Gastroesophageal sphincter (tissue), 3 donors: ENCODE measurements around the gene CD276.

Experiments
- EP300 ChIP-seq: sonication (generic); formaldehyde crosslinking; IDR thresholded peaks from one replicate; pipeline ENCODE4 v1.6.1; 2017; ENCODE audit warnings: antibody characterized with exemption, mild to moderate bottlenecking
- POLR2A ChIP-seq, 2 donors: fragments of 450-650 bp; IDR thresholded peaks; one replicate each; pipeline ENCODE4 v1.6.1; 2017; ENCODE audit warnings: antibody characterized with exemption in 2 of 2, mild to moderate bottlenecking in 2 of 2, moderate library complexity in 1 of 2
- POLR2AphosphoS5 ChIP-seq: sonication (generic); formaldehyde crosslinking; IDR thresholded peaks from one replicate; pipeline ENCODE4 v1.6.1; 2017; ENCODE audit warnings: antibody characterized with exemption
- TF ChIP-seq, protein P1 (sequence below), 4 experiments: fragments of 200-600 bp in 2 of 4; fragments of 450-650 bp in 2 of 4; sonication (generic) in 1 of 4; IDR thresholded peaks; one replicate each; pipeline ENCODE4 v1.5.1; 2017 to 2019; ENCODE audit warnings: antibody characterized with exemption in 4 of 4, mild to moderate bottlenecking in 2 of 4, moderate library complexity in 2 of 4

GRCh38 chr15:73752806-73753193 is 68.6 kb downstream of the CD276 start:
- TF ChIP-seq, protein P1, sequence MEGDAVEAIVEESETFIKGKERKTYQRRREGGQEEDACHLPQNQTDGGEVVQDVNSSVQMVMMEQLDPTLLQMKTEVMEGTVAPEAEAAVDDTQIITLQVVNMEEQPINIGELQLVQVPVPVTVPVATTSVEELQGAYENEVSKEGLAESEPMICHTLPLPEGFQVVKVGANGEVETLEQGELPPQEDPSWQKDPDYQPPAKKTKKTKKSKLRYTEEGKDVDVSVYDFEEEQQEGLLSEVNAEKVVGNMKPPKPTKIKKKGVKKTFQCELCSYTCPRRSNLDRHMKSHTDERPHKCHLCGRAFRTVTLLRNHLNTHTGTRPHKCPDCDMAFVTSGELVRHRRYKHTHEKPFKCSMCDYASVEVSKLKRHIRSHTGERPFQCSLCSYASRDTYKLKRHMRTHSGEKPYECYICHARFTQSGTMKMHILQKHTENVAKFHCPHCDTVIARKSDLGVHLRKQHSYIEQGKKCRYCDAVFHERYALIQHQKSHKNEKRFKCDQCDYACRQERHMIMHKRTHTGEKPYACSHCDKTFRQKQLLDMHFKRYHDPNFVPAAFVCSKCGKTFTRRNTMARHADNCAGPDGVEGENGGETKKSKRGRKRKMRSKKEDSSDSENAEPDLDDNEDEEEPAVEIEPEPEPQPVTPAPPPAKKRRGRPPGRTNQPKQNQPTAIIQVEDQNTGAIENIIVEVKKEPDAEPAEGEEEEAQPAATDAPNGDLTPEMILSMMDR (IDR thresholded peaks at IDR 0.05): no peak
- no peak for TF ChIP-seq POLR2AphosphoS5
- no peak for TF ChIP-seq EP300
- no peak for TF ChIP-seq POLR2A (IDR thresholded peaks at IDR 0.05)
